SK-N-SH (cell line): ENCODE results near the gene SETD9. TPM values are rescaled to one million over a fixed set of nuclear protein-coding genes. Genes with fewer than 3 reads are reported as not detected.

Experiments
- CTCF ChIA-PET: fragments of 300-600, 350-600 bp; formaldehyde crosslinking; extraction: SDS; loops from one replicate; lab custom pipeline; 2021; lab: Yijun Ruan, JAX
- POLR2A ChIA-PET: fragments of 350-600 bp; sonication (Branson Sonifier 250); formaldehyde crosslinking; extraction: SDS; loops from one replicate; lab custom pipeline; 2020; ENCODE audit warnings: antibody characterized with exemption, inconsistent platforms; lab: Yijun Ruan, JAX
- DNase-seq: peaks from one replicate; pipeline ENCODE4 v3.0.0; 2012
- H2AFZ ChIP-seq: fragments of 200-600 bp; sonication (generic); 2 replicates; pipeline ENCODE4 v1.8.1; 2016; ENCODE audit warnings: antibody characterized with exemption, mild to moderate bottlenecking, low read depth
- H3F3A ChIP-seq: fragments of 200-600 bp; sonication (generic); replicated peaks from 2 replicates; pipeline ENCODE3; 2016; ENCODE audit warnings: antibody characterized with exemption, mild to moderate bottlenecking; ENCODE audit not compliant: insufficient read depth
- H3K27ac ChIP-seq, 2 experiments: fragments of 200-500 bp in 1 of 2; fragments of 200-600 bp in 1 of 2; sonication (Bioruptor generic) in 1 of 2; sonication (generic), shearing (Covaris generic) in 1 of 2; 2 replicates each; pipeline versions ENCODE4 v1.5.1 to v1.6.1; 2014 to 2016; ENCODE audit warnings: low read depth in 2 of 2, inconsistent platforms in 1 of 2, low read length in 1 of 2, mild to moderate bottlenecking in 1 of 2, mixed read lengths in 1 of 2
- H3K27me3 ChIP-seq: fragments of 200-600 bp; sonication (generic), shearing (Covaris generic); 2 replicates; pipeline ENCODE4 v1.6.1; 2016; ENCODE audit warnings: mixed run types; ENCODE audit not compliant: insufficient read depth
- H3K36me3 ChIP-seq, 2 experiments: fragments of 200-500 bp in 1 of 2; fragments of 200-600 bp in 1 of 2; sonication (Bioruptor generic) in 1 of 2; sonication (generic) in 1 of 2; replicated peaks in 1 of 2; 2 replicates each; pipeline versions ENCODE3 to v1.5.1; 2014 to 2016; ENCODE audit warnings: low read length in 1 of 2, mild to moderate bottlenecking in 1 of 2; ENCODE audit not compliant: insufficient read depth in 2 of 2, control insufficient read depth in 1 of 2
- H3K4me1 ChIP-seq, 2 experiments: fragments of 200-500 bp in 1 of 2; fragments of 200-600 bp in 1 of 2; sonication (Bioruptor generic) in 1 of 2; sonication (generic), shearing (Covaris generic) in 1 of 2; 2 replicates each; pipeline versions ENCODE4 v1.5.1 to v1.6.1; 2014 to 2016; ENCODE audit warnings: low read depth in 1 of 2, low read length in 1 of 2, mixed run types in 1 of 2; ENCODE audit not compliant: insufficient read depth in 2 of 2, control insufficient read depth in 1 of 2
- H3K4me2 ChIP-seq: fragments of 200-600 bp; sonication (generic), shearing (Covaris generic); 2 replicates; pipeline ENCODE4 v1.6.1; 2017; ENCODE audit warnings: mixed run types
- H3K4me3 ChIP-seq, 2 experiments: fragments of 200-500 bp in 1 of 2; fragments of 200-600 bp in 1 of 2; sonication (Bioruptor generic) in 1 of 2; sonication (generic), shearing (Covaris generic) in 1 of 2; 2 replicates each; pipeline versions ENCODE4 v1.5.1 to v1.8.1; 2014 to 2016; ENCODE audit warnings: low read depth in 2 of 2, inconsistent platforms in 1 of 2, low read length in 1 of 2, mild to moderate bottlenecking in 1 of 2, mixed read lengths in 1 of 2, moderate library complexity in 1 of 2
- H3K79me2 ChIP-seq: fragments of 200-600 bp; sonication (generic); 2 replicates; pipeline ENCODE4 v1.8.1; 2017; ENCODE audit warnings: mild to moderate bottlenecking; ENCODE audit not compliant: insufficient read depth
- H3K9ac ChIP-seq: fragments of 200-600 bp; sonication (generic); 2 replicates; pipeline ENCODE4 v1.6.1; 2017; ENCODE audit warnings: mixed run types
- H3K9me2 ChIP-seq: fragments of 200-600 bp; sonication (generic); 2 replicates; pipeline ENCODE4 v1.6.1; 2017; ENCODE audit warnings: mixed run types
- H3K9me3 ChIP-seq: fragments of 200-600 bp; sonication (generic); 2 replicates; pipeline ENCODE4 v1.6.1; 2017; ENCODE audit warnings: mixed run types, mild to moderate bottlenecking, moderate library complexity
- H4K20me1 ChIP-seq: fragments of 200-600 bp; sonication (generic); 2 replicates; pipeline ENCODE4 v1.6.1; 2017; ENCODE audit warnings: mild to moderate bottlenecking, mixed run types; ENCODE audit not compliant: insufficient read depth
- CTCF ChIP-seq: fragments of 200-600 bp; sonication (generic); IDR thresholded peaks from 2 replicates; pipeline ENCODE4 v1.6.1; 2017; ENCODE audit warnings: antibody characterized with exemption, mild to moderate bottlenecking, moderate library complexity
- GATA2 ChIP-seq: sonication (generic); formaldehyde crosslinking; IDR thresholded peaks from 2 replicates; pipeline ENCODE4 v1.5.0; 2020; ENCODE audit warnings: mild to moderate bottlenecking, missing genetic modification reagents
- IRF3 ChIP-seq: fragments of 150-350 bp; IDR thresholded peaks from 2 replicates; pipeline ENCODE4 v1.6.1; 2016; ENCODE audit warnings: mild to moderate bottlenecking, low read depth, low read length
- JUND ChIP-seq: IDR thresholded peaks from 2 replicates; pipeline ENCODE4 v1.4.0; 2012
- MXI1 ChIP-seq: IDR thresholded peaks from 2 replicates; pipeline ENCODE4 v1.6.1; 2012; ENCODE audit warnings: mild to moderate bottlenecking, low read depth, low read length, improper control_type of control experiment
- POLR2AphosphoS5 ChIP-seq: IDR thresholded peaks from 2 replicates; pipeline ENCODE4 v1.6.1; 2012; ENCODE audit warnings: low read depth, low read length
- RXRA ChIP-seq: IDR thresholded peaks from 2 replicates; pipeline ENCODE4 v1.4.0; 2012; ENCODE audit warnings: low read depth, mild to moderate bottlenecking, borderline replicate concordance
- USF1 ChIP-seq: IDR thresholded peaks from 2 replicates; pipeline ENCODE4 v1.4.0; 2012; ENCODE audit warnings: low read depth, borderline replicate concordance
- USF2 ChIP-seq: fragments of 150-350 bp; IDR thresholded peaks from 2 replicates; pipeline ENCODE4 v1.6.1; 2017; ENCODE audit warnings: antibody characterized with exemption, low read length, low read depth, borderline replicate concordance
- YY1 ChIP-seq: IDR thresholded peaks from 2 replicates; pipeline ENCODE4 v1.4.0; 2012; ENCODE audit warnings: low read depth, mild to moderate bottlenecking
- WGBS: methylation state at CpG from one replicate; pipeline ENCODE4 v1.1.6; 2017; ENCODE audit warnings: low lambda C conversion rate; 5-methylcytosine and 5-hydroxymethylcytosine counted together
- polyA plus RNA-seq, 3 experiments: library from polyadenylated mRNA; depleted of rRNA; stranded (reverse); fragments of >200 nt; gene quantifications; 2 replicates each; pipeline ENCODE4 v1.2.3, GENCODE V29; 2012

SETD9 gene
- polyA plus RNA-seq, 1 of the 3 experiments (the other 2 are of a cell fraction): 12.2 TPM

DNA sequence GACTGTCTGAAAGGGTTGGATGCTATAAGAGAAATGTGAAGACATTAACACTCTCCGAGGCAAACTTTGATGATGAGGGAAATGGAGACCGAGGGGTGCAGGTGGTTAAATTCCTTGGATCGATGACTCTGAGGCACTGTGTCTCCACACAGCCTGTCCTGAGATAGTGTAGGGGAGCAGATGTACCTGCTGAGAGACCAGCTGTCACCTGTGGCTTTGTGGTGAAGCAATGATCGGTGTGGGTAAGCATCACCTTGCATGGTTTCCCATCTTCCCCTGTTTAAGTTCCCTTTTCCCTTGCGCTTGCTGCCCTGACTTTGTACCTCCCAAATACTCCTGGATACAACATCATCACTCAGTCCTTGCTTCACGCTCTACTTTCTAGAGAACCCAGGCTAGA lies 52.4 kb downstream of the SETD9 start:
- H2AFZ ChIP-seq: no peak overlapping the region
- TF ChIP-seq YY1 (no peak), RXRA (no peak), POLR2AphosphoS5 (no peak), MXI1 (no peak), GATA2 (CRISPR knock-in tag) (no peak), IRF3 (no peak), JUND (no peak)
- H3K27ac ChIP-seq: no peak overlapping the region
- no peak overlapping the region for H3K4me3 ChIP-seq
- no peak overlapping the region for H3K4me2 ChIP-seq
- POLR2A ChIA-PET: no interaction called here
- H3K79me2 ChIP-seq: no peaks in the 10 kb centered on the region
- H3K9me2 ChIP-seq: no peaks in the 10 kb centered on the region
- peaks cover 33% of the 10 kb centered on the region; the same call in 1 of the 2 replicates for H3K27me3 ChIP-seq
- H3K36me3 ChIP-seq: no peaks in the 10 kb centered on the region
- CTCF ChIA-PET: no interaction called here
- peaks cover 0 to 5% of the 10 kb centered on the region in 2 experiments; a peak in 2 of 4 replicates for H3K4me1 ChIP-seq
- H4K20me1 ChIP-seq: no peaks in the 10 kb centered on the region
- no peak for DNase-seq
- no peak overlapping the region for H3K9ac ChIP-seq
- WGBS: 83% methylated on average over 6 of the region's 6 CpGs
- no peaks in the 10 kb centered on the region for H3F3A ChIP-seq
- no peaks in the 10 kb centered on the region for H3K9me3 ChIP-seq

DNA sequence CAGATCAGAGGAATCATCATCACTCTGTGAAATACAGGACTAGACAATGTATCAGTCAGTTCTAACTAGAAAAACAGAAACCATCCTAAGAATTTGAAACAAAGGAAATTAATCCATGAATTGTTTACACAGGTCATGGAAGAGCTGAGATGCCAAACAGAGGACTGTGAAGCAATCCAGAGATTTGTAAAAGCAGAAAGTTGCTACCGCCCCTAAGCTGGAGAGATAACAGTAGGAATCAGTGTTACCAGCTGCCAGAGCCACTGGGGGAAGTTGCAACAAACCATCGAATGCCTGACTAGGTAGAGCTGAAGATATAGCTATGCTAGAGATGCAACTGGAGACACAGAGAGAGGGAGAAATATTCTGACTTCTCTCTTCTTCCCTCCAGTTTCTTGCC lies 52.9 kb downstream of the SETD9 start:
- no peaks in the 10 kb centered on the region for H3K79me2 ChIP-seq
- no peak overlapping the region for H3K4me3 ChIP-seq
- ChIA-PET POLR2A (no interaction called here), CTCF (no interaction called here)
- no peaks in the 10 kb centered on the region for H3F3A ChIP-seq
- 10% methylated on average over 2 of the region's 2 CpGs for WGBS
- no peaks in the 10 kb centered on the region for H3K9me2 ChIP-seq
- H3K9ac ChIP-seq: no peak overlapping the region
- no peaks in the 10 kb centered on the region for H3K36me3 ChIP-seq
- H4K20me1 ChIP-seq: no peaks in the 10 kb centered on the region
- TF ChIP-seq USF2 (no peak), CTCF (no peak), YY1 (no peak), USF1 (no peak)
- H2AFZ ChIP-seq: no peak overlapping the region
- H3K9me3 ChIP-seq: no peaks in the 10 kb centered on the region
- peaks cover 33% of the 10 kb centered on the region; the same call in 1 of the 2 replicates for H3K27me3 ChIP-seq
- no peak overlapping the region for H3K27ac ChIP-seq
- peaks cover 0 to 5% of the 10 kb centered on the region in 2 experiments; a peak in 2 of 4 replicates for H3K4me1 ChIP-seq
- peak; percentile 39 for DNase-seq
- H3K4me2 ChIP-seq: no peak overlapping the region
